ENCODE measurements around the gene DYNC1H1.

GRCh38 chr14:102044566-102044965, 80.2 kb downstream of the DYNC1H1 start:
- TF ChIP-seq CTCF (conservative IDR thresholded peaks at IDR 0.05 in 1 of 2, IDR thresholded peaks at IDR 0.05 in 1 of 2; ENCODE audit: low read depth in 1 of 2, low read length in 2 of 2) (no peak), EZH2 (IDR thresholded peaks at IDR 0.05; ENCODE audit: low read length, missing control alignments) (no peak)

Data from fibroblast of lung (primary cell).